Stimulated activated CD8-positive, alpha-beta memory T cell treated with anti-CD3 and anti-CD28 coated beads, Interleukin-7, amount 100 ng/mL, for 48 hours (primary cell): ENCODE measurements around the gene SUDS3.
"Not testable (repeated sequence)": the region's sequence is repeated elsewhere in the genome, so short reads cannot be mapped to it uniquely, and the experiment has no call there.

Source experiments
- DNase-seq, 2 donors: peaks; one replicate each; pipeline ENCODE4 v3.0.0-alpha.2; 2020; ENCODE audit warnings: low read depth in 1 of 2; ENCODE audit errors: extremely low read depth in 1 of 2

Gene SUDS3, protein sequence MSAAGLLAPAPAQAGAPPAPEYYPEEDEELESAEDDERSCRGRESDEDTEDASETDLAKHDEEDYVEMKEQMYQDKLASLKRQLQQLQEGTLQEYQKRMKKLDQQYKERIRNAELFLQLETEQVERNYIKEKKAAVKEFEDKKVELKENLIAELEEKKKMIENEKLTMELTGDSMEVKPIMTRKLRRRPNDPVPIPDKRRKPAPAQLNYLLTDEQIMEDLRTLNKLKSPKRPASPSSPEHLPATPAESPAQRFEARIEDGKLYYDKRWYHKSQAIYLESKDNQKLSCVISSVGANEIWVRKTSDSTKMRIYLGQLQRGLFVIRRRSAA

DNA sequence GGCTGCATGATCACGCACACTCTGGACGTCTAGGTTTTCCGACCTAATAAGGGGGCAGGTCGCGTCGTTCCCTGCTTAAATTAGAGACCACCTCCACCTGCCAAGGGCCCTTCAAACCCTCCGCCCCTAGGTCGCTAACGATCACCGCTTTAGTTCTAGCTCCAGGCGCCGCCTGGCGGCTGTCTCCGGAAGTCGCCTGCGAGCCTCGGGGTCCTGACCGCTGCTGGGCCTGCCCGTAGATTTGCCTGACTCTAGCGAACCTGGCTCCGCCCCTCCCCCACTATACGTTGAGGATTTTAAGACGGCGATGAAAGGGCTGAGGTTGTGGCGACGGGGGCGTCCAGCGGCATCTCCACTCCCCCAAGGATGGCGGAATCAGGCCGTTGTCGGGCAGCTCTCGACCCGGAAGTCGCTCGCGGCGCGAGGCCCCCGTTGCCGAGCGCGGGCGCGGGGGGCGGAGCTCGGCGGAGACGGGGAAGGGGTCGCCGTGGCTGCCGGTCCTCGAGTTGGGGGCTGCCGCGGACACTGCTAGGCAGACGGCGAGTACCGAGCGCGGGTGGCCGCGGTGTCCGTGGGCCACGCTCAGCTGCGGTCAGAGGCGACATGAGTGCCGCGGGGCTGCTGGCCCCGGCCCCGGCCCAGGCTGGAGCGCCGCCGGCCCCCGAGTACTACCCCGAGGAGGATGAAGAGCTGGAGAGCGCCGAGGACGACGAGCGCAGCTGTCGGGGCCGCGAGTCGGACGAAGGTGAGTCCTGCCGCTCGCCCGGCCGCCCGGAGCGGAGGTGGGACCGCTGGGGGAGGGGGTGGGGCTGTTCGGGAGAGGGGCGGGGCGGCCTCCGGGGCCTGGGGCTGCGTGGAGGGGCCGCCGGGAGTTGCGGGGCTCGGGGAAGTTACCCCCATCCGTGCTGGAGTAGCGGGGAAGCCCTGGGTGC lies at the start of gene SUDS3:
Gene SUDS3, plus strand, starts transcription at position 467 of the 932 bp plus-strand sequence. Its CDS starts 137 bp downstream, at position 604.
- peak; percentile 74 to 84 for DNase-seq

DNA sequence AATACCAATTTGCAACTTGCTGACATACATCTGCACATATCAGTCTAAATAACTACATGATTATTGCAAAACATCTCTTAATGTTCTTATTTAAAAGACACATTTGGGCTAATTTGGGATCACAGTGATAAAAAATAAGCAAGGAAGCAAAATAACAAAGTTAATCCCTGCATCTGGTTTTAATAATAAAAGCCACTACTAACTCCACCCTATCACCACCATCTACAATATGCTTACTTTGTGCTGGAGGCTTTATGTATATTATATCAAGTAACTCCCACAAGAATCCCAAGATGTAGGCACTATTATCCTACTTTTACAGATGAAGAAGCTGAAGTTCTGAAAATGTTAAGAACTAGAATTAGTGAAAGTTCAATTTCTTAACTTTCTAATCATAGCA lies 49.4 kb upstream of the SUDS3 start:
- no peak for DNase-seq

DNA sequence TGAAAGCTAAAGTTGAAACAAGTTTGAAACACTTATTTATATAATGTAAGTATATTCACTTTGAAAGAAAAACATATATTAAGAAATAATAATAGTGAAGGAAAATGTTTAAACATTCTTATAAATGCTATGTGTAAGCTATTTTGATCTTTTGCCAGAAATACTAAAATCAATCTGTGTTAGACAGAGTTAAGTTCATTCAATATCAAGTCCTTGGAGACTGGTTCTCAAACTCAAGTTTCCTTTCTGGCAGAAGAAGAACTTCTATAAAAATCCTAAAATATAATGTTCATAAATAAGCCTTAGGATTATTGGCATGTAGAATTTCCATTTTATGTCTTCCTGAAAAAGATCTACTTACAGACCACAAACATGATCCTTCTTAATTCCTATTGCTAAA lies 49.0 kb upstream of the SUDS3 start:
- no peak for DNase-seq

DNA sequence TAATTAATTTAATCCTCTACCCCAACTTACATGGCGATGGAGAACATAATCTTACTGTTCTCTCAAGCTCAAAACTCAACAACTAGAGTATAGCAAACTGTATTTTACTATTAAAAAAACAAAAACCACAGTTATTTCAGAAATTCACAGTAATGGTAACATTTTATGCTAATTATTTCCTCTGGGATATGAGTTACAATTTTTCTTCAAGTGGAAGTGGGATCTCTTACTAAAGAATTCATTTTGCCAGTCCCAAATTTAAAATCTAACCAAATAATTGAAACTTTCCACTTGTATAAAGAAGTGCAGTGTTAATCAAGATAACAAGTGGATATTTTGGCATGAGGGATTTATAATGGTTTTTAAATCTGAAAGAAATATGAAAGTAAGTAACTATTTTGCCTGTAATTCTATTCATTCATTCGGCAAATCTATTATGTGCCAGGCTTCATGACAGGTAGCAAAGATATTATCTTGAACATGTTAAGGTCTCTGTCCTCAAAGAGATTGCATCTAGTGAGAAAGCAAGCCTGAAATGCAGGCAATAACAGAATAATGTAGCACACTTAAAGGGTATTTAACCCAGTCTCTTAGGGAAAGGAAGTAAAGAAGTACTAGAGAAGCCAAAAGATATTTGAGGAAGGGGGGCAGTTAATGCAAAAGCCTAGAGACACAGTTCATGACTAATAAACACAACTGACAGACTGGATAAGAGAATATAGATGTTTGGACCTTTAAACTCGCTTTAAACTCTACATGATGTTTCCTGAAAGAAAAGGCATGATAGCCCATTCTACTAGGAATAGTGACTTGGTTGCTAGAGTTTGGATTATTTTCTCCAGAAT lies 47.6 kb upstream of the SUDS3 start:
- DNase-seq: no peak

DNA sequence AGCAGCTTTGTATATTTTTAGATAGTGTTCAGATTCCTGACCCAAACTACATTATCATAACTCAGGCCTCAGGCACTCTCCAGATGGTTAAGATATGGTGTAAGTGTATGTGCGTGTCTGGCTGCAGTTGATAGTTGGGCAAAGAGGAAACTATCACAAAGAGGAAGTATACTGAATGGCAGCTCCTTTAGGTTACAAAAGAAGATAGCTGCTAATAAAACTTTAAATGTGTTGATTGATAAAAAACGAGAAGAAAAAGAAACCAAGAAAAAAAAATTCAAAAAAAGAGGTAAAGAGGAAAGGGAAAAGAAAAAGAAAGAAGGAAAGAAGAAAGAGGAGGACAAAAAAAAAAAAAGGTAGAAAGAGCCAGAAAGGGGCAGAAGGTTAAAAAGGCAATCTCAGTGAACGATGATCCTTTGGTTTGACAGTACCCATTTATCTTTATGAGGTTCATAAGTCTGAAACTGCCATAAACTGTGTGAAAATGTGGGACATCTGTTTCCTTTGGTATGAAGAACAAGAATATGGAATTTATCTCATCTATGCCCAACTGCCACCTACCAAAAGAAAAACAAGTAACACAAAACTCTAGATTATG lies 45.8 kb upstream of the SUDS3 start:
- no peak for DNase-seq

DNA sequence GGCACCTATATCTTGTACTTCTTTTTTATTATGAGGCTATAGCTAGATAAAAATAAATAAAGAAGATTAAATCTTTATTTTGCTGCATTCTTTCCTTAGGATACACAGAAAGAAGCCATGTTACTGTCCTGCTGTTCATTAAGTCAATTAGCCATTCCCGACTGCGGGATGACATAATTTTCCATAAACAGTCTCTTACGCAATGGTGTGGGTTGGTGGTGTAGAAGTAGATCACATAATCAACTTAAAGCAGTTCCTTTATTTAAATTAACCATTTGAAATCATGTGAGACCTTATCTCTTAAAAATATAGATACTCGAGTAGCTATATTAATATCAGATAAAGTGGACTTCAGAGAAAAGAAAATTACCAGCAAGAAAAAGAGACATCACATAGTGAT lies 43.8 kb upstream of the SUDS3 start:
- no peak for DNase-seq

DNA sequence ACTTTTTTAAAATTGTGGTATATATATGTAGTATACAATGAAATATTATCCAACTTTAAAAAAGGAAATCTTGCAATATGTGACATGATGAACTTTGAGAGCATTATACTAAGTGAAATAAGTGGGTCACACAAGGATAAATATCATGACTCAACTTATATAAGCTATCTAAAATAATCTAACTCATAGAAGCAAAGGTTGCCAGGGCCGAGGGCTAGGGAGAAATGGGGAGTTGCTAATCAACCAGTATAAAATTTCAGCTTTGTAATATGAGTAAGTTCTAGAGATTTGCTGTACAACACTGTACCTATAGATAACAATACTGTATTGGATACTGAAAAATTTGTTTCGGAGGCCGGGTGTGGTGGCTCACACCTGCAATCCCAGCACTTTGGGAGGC lies 42.1 kb upstream of the SUDS3 start:
- no peak for DNase-seq

DNA sequence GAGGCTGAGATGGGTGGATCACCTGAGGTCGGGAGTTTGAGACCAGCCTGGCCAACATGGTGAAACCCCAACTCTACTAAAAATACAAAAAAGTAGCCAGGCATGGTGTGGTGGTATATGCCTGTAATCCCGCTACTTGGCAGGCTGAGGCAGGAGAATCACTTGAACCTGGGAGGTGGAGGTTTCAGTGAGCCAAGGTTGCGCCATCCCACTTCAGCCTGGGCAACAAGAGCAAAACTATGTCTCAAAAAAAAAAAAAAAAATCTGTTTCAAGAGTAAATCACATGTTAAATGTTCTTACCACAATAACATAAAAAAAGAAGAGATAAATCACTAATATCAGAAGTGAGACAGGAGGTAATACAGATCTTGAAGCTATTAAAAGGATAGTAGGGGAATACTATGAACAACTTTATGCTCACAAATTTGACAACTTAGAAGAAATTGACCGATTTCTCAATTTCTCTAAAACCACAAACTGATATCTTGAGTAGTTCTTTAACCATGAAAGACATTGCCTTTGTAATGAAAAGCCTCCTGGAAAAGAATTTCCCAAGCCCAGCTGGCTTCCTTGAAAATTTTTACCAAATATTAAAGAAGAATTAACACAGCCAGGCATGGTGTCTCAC lies 41.3 kb upstream of the SUDS3 start:
- no peak for DNase-seq

DNA sequence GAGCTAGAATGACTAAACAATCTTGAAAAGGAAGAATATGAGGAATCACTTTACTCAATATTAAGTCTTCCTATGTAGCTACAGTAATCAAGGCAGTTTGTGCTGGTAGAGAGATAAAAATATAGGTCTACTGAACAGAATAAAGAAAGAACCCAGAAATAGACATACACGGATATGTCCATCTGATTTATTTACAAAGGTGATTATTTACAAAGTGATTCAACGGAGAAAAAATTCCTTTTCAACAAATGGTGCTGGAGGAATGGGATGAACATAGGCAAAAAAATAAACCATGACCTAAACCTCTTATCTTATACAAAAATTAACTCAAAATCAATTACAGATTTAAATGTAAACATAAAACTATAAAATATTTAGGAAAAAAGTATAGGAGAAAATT lies 40.2 kb upstream of the SUDS3 start:
- no peak for DNase-seq

DNA sequence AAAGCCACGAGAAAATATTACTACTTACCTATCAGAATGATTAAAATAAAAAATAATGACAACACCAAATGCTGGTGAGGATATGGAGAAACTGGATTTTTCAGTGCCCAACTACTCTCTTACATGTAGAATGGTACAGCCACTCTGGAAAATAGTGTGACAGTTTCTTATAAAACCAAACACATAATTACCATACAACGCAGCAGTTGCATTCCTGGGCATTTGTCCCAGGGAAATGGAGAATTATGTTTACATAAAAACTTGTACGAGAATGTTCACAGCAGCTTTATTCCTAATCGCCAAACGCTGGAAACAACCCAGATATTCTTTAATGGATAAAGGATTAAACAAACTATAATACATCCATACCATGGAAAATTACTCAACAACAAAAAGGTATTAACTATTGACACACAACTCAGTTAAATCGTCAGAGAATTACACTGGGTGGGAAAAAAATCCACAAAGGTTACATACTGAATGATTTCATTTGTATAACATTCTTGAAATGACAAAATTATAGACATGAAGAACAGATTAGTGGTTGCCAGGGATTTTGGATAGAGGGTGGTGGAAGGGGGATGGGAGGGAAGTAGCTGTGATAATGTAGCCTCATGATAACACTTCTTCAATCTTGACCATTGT lies 39.0 kb upstream of the SUDS3 start:
- DNase-seq: no peak

DNA sequence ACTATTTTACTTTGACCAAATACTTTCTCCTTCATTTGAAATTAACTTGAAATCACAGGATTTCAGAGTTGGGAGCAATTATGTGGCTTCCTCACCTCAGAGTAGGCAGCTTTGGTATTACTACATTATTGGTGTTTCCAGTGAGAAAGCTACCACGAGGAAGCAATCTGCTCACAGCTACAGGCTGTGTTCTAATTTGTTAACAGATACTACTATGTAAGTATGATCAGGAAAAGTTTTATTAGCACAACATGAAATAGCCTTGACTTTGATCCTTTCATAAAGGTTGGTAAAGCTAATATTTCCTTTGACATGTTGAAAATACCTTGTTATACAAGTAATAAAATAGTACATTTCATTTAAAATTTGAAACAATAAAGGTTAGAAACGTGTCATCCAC lies 34.3 kb upstream of the SUDS3 start:
- DNase-seq: no peak

DNA sequence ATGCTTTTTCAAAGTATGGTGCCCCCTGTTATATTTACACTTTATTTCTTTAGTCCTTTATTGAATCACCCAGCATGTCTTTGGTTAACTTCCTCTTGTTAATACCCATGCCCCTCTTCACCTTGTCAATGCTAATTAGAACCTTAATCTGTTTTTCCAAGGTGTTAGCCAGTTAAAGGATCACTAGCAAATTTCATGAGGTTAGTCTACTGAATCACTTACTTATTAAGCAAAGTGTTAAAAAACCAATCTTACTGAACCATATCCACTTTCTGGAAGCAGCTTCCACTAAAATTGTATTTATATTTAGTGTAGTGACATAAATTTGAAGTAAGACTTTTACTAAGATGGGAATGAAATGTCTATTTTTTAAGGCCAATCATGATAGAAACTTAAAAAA lies 31.5 kb upstream of the SUDS3 start:
- no peak for DNase-seq

DNA sequence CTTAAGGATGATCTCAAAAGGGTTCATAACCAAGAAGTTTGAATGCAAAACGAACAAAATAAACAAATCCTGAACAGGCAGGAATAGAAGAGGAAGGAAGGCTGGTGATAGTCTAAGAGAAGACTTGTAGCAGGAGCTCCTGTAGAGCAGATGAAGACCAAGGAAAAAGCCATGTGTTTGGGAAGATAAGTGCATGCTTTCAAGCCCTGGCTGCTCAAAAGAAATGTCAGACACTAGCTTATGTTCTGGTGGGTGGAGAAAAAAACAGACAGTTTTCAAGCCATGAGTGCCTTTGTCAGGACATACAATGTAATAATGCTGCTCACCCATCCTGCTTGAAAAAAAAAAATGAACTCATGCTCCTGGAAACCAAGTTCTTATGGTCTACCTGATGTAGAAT lies 31.0 kb upstream of the SUDS3 start:
- DNase-seq: no peak

DNA sequence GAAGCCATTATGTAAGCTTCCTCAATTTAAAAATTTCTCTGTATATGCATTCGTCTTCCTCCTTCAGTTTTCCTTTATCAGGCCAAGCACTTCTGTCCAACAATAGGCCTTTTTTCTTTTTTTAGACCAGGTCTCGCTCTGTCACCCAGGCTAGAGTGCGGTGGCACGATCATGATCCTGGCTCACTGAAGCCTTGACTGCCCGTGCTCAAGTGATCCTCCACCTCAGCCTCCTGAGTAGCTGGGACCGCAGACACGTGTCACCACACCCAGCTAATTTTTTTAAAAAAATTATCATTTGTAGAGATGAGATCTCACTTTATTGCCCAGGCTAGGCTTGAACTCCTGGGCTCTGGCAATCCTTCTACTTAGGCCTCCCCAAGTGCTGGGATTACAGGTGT lies 29.5 kb upstream of the SUDS3 start:
- DNase-seq: no peak

DNA sequence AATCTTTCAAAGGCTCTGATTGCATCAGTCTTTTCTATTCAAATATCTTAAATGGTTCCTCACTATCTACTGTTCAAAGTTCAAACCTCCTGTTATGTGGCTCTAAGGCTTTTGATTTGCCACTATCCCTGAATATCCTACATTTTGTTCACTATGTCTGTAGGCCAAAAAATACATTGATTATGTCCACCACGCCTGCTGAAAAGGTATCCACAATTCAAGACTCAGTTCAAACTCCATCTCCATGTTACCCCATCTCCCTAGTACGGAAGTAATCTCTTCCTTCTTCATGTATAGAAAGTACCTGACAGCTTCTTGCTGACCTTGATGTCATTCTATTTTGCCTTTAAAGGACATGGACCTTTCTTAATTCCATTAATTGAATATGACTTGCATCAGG lies 28.4 kb upstream of the SUDS3 start:
- no peak for DNase-seq

DNA sequence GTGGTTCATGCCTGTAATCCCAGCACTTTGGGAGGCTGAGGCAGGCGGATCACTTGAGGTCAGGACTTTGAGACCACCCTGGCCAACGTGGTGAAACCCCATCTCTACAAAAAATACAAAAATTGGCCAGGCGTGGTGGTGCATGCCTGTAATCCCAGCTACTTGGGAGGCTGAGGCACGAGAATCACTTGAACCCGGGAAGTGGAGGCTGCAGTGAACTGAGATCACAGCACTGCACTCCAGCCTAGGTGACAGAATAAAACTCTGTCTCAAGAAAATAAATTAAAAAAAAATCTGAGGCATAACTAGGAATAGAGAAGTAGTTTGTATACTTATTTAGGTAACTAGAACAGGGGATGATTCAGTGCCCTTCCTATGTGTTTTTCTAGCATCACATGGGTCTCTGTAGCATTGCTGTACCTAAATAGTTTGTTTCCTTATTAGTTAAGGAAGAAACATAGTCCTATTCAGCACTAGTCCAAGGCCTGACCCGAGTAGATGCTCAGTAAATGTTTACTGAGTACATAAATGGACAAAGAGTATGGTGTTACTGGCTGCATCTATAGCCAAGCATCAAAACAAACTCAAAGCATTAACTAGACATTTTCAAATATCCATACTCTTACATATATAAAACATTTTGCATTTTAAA lies 25.3 kb upstream of the SUDS3 start:
- no peak for DNase-seq

DNA sequence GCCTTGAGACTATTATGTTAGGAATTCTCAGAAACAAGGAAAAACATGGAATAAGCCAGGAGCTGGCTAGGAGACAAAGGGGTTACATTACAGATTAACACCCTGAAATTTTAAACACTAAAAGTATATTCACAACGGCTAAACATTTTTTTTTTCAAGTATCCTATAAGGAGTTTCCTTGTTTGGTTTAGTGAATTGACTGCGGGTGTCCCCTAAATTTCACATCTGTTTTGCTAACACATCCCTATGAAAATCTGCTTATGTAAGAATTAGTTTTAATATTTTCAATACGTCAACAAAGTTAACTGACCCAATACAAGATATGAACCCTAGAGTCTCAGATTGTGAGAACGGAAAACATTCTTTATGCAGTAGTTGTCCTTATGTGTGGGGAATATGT lies 22.6 kb upstream of the SUDS3 start:
- DNase-seq: no peak

DNA sequence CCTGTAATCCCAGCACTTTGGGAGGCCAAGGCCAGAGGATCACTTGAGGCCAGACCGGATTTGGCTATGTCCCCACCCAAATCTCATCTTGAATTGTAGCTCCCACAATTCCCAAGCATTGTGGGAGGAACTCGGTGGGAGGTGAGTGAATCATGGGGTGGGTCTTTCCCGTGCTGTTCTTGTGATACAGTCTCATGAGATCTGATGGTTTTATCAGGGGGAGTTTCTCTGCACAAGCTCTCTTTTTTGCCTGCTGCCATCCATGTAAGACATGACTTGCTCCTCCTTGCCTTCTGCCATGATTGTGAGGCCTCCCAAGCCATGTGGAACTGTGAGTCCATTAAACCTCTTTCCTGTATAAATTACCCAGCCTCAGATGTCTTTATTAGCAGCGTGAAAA lies 21.9 kb upstream of the SUDS3 start:
- DNase-seq: not testable (repeated sequence)

DNA sequence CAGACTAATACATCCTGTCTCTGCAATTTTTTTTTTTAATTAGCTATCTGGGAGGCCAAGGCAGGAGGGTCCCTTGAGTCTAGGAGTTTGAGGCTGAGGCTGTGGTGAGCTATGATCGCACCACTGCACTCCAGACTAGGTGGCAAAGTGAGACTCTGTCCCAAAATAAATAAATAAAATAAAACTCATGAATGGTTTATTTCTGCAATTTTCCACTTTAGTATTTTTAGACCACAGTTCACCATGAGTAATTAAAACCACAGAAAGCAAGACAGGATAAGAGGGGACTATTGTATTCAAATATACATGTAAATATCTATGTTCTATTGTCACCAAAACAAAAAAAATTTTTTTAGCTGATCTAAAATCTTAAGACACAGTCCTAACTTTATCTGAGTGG lies 21.5 kb upstream of the SUDS3 start:
- DNase-seq: no peak
